Stimulated activated naive CD8-positive, alpha-beta T cell treated with anti-CD3 and anti-CD28 coated beads, Interleukin-15, Interleukin-2, amounts not matched to agents 100 ng/mL and 50 ng/mL, for 24 hours (primary cell): ENCODE results near the gene SNAPIN.
A peak's percentile ranks its signal among the peaks of the same experiment; 100 is the strongest.
"Not testable (repeated sequence)": the region's sequence is repeated elsewhere in the genome, so short reads cannot be mapped to it uniquely, and the experiment has no call there.

Source experiments
- H3K27ac Mint-ChIP-seq: one replicate; pipeline ENCODE4 v1.8.0; 2021; ENCODE audit warnings: mild to moderate bottlenecking, mixed read lengths
- H3K27me3 Mint-ChIP-seq: one replicate; pipeline ENCODE4 v1.8.0; 2021; ENCODE audit warnings: mixed read lengths
- H3K36me3 Mint-ChIP-seq: one replicate; pipeline ENCODE4 v1.8.0; 2021; ENCODE audit warnings: low read depth, mixed read lengths
- H3K4me1 Mint-ChIP-seq: one replicate; pipeline ENCODE4 v1.8.0; 2021; ENCODE audit warnings: low read depth, mixed read lengths
- H3K4me3 Mint-ChIP-seq: one replicate; pipeline ENCODE4 v1.8.0; 2021; ENCODE audit warnings: mild to moderate bottlenecking, mixed read lengths
- H3K9me3 Mint-ChIP-seq: one replicate; pipeline ENCODE4 v1.8.0; 2021; ENCODE audit warnings: mixed read lengths

Gene SNAPIN

DNA sequence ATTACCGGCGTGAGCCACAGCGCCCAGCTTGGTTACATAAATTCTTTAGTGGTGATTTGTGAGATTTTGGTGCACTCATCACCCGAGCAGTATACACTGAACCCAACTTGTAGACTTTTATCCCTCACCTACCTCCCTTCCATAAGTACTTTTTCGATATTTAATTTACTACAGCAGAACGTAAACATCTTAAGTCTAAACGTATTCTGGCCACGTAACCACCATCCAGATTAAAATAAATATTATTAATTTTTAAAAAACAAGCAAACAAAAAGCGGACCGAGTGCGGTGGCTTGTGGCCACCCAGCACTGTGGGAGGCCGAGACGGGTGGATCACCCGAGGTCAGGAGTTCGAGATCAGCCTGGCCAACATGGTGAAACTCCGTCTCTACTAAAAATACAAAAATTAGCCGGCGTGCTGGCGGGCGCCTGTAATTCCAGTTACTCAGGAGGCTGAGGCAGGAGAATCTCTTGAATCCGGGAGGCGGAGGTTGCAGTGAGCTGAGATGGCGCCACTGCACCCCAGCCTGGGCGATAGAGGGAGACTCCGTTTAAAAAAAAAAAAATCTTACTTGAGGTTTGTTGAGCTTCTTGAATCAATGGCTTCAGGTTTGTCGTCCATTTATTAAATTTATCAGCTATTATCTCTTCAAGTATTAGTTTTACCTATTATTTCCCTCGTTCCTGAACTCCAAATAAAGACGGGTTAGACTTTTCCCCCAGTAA lies 13.3 kb downstream of the SNAPIN start:
- H3K4me3 Mint-ChIP-seq, H3K9me3 Mint-ChIP-seq, H3K27me3 Mint-ChIP-seq, H3K36me3 Mint-ChIP-seq, H3K27ac Mint-ChIP-seq: not testable (repeated sequence)
- H3K4me1 Mint-ChIP-seq, result peaks cover 37% of the 10 kb centered on the region

DNA sequence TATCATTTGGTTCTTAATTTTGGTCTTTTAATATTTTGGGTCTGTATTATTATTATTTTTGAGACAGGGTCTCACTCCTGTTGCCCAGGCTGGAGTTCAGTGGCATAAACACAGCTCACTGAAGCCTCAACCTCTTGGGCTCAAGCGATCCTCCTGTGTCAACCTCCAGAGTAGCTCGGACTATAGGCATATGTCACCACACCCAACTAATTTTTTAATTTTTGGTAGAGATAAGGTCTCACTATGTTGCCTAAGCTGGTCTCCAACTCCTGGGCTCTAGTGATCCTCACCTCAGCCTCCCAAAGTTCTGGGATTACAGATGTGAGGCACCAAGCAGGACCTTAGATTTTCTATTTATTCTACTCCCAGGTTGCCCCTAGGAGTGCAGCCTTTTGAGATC lies 15.0 kb downstream of the SNAPIN start:
- Mint-ChIP-seq H3K36me3 (no peaks in the 10 kb centered on the region), H3K27me3 (peaks cover 20% of the 10 kb centered on the region), H3K4me3 (no peak overlapping the region), H3K27ac (no peak overlapping the region), H3K4me1 (peaks cover 33% of the 10 kb centered on the region), H3K9me3 (no peaks in the 10 kb centered on the region)

DNA sequence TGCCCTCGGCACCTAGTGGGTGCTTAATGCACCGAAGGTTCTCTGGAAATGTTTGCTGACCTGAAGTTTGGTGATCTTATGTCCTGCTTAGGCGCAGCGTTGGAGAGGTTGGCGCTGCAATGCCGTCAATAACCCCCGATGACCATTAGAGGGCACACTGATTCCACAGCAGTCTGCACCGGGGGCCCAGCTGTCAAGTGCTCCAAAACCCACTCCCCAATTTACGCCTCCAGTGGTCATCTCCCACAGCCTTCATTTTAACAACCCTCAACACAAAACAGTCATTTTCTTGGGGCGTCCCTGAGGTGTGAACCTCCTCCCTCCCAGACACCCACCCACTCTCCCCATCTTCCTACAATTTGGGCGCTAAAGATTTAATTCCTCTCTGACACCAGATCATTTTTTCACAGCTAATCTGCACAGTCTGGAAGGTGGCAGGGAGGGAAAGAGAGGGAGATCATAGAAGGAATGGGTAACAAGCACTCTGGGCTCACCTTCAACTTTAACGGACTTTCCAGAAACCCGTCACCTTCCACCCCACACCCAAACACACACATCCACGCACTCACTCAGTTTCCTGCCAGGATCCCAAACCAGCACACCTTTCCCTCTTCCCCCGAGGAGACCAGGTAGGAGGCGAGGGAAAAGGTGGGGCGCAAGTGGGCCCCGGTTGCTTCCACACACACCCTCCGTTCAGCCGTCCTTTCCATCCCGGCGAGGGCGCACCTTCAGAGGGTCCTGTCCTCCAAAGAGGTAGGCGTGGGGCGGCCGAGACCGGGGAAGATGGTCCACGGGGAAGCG lies 19.4 kb downstream of the SNAPIN start:
- Mint-ChIP-seq H3K27ac (no peak overlapping the region), H3K4me1 (peaks cover 19% of the 10 kb centered on the region), H3K27me3 (peaks cover 45% of the 10 kb centered on the region), H3K36me3 (no peaks in the 10 kb centered on the region), H3K4me3 (peak overlapping the region; percentile 66), H3K9me3 (no peaks in the 10 kb centered on the region)

DNA sequence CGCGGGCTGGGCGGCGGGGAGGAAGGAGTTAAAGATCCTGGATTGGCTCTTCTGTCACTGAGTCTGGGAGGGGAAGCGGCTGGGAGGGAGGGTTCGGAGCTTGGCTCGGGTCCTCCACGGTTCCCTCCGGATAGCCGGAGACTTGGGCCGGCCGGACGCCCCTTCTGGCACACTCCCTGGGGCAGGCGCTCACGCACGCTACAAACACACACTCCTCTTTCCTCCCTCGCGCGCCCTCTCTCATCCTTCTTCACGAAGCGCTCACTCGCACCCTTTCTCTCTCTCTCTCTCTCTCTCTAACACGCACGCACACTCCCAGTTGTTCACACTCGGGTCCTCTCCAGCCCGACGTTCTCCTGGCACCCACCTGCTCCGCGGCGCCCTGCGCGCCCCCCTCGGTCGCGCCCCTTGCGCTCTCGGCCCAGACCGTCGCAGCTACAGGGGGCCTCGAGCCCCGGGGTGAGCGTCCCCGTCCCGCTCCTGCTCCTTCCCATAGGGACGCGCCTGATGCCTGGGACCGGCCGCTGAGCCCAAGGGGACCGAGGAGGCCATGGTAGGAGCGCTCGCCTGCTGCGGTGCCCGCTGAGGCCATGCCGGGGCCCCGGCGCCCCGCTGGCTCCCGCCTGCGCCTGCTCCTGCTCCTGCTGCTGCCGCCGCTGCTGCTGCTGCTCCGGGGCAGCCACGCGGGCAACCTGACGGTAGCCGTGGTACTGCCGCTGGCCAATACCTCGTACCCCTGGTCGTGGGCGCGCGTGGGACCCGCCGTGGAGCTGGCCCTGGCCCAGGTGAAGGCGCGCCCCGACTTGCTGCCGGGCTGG lies 20.2 kb downstream of the SNAPIN start, which contains the start of gene NPR1:
TSS of gene NPR1 (plus strand) at position 170 of the 818 bp plus-strand sequence. CDS start at position 591, 421 bp downstream.
- Mint-ChIP-seq H3K4me1 (peaks cover 19% of the 10 kb centered on the region), H3K27me3 (peaks cover 49% of the 10 kb centered on the region), H3K36me3 (no peaks in the 10 kb centered on the region), H3K27ac (no peak within 1 kb of the TSS), H3K9me3 (no peaks in the 10 kb centered on the region), H3K4me3 (peak within 1 kb of the TSS; percentile 76)

DNA sequence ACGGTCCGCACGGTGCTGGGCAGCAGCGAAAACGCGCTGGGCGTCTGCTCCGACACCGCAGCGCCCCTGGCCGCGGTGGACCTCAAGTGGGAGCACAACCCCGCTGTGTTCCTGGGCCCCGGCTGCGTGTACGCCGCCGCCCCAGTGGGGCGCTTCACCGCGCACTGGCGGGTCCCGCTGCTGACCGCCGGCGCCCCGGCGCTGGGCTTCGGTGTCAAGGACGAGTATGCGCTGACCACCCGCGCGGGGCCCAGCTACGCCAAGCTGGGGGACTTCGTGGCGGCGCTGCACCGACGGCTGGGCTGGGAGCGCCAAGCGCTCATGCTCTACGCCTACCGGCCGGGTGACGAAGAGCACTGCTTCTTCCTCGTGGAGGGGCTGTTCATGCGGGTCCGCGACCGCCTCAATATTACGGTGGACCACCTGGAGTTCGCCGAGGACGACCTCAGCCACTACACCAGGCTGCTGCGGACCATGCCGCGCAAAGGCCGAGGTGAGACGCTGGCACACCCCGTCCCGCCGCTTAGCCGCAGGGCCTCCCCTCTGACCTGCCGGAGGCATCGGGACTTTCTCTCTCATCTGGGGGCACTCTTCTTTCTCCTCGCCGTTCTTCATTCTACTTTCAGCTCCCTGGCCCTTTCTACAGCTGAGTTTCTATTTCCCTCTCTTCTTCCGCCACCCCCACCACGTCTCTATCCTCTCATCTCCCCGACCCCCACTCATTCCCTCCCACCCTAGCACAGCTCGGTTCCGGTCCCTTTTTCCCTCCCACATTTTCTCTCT lies 21.0 kb downstream of the SNAPIN start:
- H3K4me1 Mint-ChIP-seq, result peaks cover 19% of the 10 kb centered on the region
- peaks cover 53% of the 10 kb centered on the region for H3K27me3 Mint-ChIP-seq
- peak overlapping the region; percentile 50 for H3K4me3 Mint-ChIP-seq
- H3K9me3 Mint-ChIP-seq, result no peaks in the 10 kb centered on the region
- H3K27ac Mint-ChIP-seq, result no peak overlapping the region
- H3K36me3 Mint-ChIP-seq, result no peaks in the 10 kb centered on the region

DNA sequence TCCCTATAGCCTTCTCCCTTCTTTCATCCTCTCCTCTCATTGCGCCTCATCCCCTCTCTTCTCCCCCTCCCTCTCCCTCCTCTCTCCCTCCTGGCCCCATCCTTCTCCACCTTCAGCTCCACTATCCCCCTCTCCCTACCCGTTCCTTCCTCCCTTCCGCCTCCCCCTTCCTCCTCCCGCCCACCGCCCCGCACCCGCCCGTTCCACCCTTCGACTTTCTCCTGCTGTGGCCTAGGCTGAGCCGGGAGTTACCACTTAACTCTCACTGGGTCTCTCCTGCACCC lies 21.6 kb downstream of the SNAPIN start:
- no peaks in the 10 kb centered on the region for H3K9me3 Mint-ChIP-seq
- H3K27ac Mint-ChIP-seq, result no peak overlapping the region
- no peak overlapping the region for H3K4me3 Mint-ChIP-seq
- peaks cover 53% of the 10 kb centered on the region for H3K27me3 Mint-ChIP-seq
- H3K4me1 Mint-ChIP-seq, result peaks cover 19% of the 10 kb centered on the region
- H3K36me3 Mint-ChIP-seq, result no peaks in the 10 kb centered on the region

DNA sequence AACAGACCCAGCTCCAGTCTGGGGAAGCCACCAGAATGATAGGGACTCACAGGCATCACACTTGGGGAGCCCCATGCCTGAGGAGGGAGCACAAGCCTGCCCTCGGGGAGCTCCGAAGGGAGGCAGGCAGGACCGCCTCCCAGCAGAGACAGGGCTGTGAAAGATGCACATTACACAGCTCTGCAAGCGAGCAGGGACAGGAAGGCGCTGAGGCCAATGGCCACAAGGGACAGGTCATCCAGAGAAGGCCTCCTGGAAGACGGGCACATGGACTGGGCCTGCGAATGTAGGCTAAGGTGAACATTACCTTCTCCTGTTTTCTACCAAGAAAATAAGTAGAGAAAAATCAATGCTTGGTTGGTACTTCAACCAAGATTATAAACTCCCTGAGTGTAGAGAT lies 24.2 kb downstream of the SNAPIN start:
- no peaks in the 10 kb centered on the region for H3K36me3 Mint-ChIP-seq
- H3K27ac Mint-ChIP-seq, result no peak overlapping the region
- H3K9me3 Mint-ChIP-seq, result no peaks in the 10 kb centered on the region
- H3K27me3 Mint-ChIP-seq, result peaks cover 41% of the 10 kb centered on the region
- H3K4me1 Mint-ChIP-seq, result peaks cover 16% of the 10 kb centered on the region
- H3K4me3 Mint-ChIP-seq, result no peak overlapping the region

DNA sequence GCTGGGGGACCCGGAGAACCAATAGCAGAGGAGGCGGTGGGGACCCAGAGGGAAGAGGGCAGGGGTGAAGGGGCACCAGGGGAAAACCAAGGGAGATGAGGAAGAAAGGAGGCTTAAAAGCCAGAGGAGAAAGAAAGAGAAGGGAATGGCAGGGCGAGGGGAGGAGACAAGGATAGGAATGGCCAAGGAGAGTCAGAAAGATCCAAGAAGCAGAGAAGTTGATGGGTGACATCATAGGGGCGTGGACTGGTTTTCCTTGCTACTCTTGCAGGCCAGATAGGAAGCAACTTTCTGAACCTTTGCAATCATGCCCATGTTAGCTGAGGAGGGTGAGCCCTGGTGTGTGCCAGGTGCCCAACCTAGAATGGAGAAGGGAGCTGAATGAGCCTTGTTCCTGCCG lies 25.4 kb downstream of the SNAPIN start:
- H3K4me3 Mint-ChIP-seq, result no peak overlapping the region
- H3K27ac Mint-ChIP-seq, result no peak overlapping the region
- H3K36me3 Mint-ChIP-seq, result no peaks in the 10 kb centered on the region
- no peaks in the 10 kb centered on the region for H3K9me3 Mint-ChIP-seq
- H3K4me1 Mint-ChIP-seq, result peaks cover 5% of the 10 kb centered on the region
- H3K27me3 Mint-ChIP-seq, result peaks cover 30% of the 10 kb centered on the region

DNA sequence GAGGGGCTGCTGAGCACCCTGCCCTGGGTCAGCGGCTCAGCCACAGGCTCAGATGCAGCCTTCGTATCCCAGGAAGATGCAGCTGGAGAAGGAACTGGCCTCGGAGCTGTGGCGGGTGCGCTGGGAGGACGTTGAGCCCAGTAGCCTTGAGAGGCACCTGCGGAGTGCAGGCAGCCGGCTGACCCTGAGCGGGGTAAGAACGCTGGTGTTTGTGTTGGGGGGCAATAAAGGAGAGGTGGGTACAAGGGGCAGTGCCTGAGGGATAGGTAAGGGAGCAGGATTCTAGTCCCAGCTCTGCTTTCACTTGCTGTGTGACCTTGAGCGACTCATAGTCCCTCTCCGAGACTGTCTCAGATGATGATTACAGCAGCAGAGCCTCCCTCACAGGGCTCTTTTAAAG lies 26.4 kb downstream of the SNAPIN start:
- Mint-ChIP-seq H3K9me3 (no peaks in the 10 kb centered on the region), H3K36me3 (no peaks in the 10 kb centered on the region), H3K4me3 (no peak overlapping the region), H3K27me3 (peaks cover 26% of the 10 kb centered on the region), H3K4me1 (peaks cover under 1% of the 10 kb centered on the region), H3K27ac (no peak overlapping the region)

DNA sequence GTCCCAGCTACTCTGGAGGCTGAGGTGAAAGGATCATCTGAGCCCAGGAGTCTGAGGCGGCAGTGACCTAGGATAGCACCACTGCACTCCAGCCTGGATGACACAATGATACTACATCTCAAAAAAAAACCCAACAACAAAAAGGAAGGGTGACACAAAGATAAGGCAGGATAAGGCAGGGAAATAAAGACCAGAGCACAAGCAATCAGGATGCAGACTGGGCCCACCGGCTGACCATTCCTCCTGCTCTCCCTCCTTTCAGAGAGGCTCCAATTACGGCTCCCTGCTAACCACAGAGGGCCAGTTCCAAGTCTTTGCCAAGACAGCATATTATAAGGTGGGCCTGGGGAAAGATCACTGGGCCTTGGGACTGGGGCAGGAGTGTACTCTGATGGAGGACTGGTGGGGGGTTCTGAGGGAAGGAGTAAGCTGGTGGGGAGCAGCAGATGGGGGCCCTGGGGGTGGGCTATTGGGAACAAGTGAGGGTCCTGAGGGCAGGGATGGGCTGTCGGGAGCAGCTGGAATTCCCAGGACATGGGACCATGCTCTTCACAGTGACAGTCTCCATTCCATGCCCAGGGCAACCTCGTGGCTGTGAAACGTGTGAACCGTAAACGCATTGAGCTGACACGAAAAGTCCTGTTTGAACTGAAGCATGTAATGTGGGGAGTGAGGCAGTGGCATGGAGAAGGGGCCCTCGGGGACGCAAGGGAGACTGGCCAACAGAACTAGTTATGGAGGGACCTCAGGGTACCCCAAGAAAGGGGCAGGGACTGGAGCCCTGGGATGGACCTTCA lies 27.2 kb downstream of the SNAPIN start:
- no peaks in the 10 kb centered on the region for H3K9me3 Mint-ChIP-seq
- H3K4me3 Mint-ChIP-seq, result no peak overlapping the region
- no peaks in the 10 kb centered on the region for H3K36me3 Mint-ChIP-seq
- H3K27me3 Mint-ChIP-seq, result peaks cover 18% of the 10 kb centered on the region
- no peak overlapping the region for H3K27ac Mint-ChIP-seq
- H3K4me1 Mint-ChIP-seq, result no peaks in the 10 kb centered on the region

DNA sequence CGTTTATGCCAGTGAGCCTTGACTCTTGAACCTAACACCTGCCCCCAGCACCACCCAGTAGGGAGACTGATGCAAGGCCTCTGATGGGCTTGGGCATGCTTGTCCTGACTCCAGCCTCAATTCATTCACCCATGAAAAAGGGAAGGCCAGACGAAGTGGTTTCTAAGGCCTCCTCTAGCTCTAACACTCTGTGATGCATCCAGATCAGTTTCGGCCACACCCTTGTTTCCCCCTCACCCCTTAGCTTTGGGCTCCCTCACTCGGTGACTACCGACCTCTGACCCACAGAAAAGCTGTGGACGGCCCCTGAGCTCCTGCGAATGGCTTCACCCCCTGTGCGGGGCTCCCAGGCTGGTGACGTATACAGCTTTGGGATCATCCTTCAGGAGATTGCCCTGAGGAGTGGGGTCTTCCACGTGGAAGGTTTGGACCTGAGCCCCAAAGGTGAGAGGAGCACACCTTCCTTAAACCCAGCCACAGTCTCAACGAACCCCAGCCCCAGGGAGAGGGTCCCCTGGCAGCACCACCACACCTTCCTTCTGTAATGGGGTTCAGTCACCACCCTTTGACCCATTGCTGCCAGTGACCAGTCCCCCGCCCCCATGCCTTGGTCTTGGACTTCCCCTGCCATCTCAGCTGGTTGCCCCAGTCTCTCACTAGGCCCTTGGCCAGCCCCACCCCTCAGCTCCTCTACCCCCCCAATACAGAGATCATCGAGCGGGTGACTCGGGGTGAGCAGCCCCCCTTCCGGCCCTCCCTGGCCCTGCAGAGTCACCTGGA lies 29.0 kb downstream of the SNAPIN start:
- no peak overlapping the region for H3K27ac Mint-ChIP-seq
- no peaks in the 10 kb centered on the region for H3K36me3 Mint-ChIP-seq
- no peaks in the 10 kb centered on the region for H3K4me1 Mint-ChIP-seq
- H3K4me3 Mint-ChIP-seq, result no peak overlapping the region
- no peaks in the 10 kb centered on the region for H3K9me3 Mint-ChIP-seq
- peaks cover 8% of the 10 kb centered on the region for H3K27me3 Mint-ChIP-seq

DNA sequence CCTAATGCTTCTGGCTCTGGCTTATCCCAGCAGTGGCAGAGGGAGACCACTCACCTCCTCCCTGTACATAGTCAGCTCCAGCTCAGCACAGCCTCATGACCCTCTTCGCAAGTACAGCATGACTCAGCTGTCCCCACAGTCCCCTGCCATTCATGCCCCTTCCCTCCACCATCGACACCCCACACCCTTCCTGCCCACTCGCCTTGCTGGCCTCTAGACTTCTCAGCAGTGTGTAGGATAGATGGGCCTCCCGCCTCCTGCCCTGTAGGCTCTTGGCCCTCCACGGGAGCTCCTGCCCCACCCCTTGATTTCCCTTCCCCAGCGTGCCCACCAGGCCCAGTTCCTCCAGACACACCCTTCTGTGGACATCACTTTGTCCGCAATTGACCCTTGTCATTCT lies 29.8 kb downstream of the SNAPIN start:
- Mint-ChIP-seq H3K36me3 (no peaks in the 10 kb centered on the region), H3K4me3 (no peak overlapping the region), H3K4me1 (no peaks in the 10 kb centered on the region), H3K9me3 (no peaks in the 10 kb centered on the region), H3K27ac (no peak overlapping the region), H3K27me3 (peaks cover 8% of the 10 kb centered on the region)

DNA sequence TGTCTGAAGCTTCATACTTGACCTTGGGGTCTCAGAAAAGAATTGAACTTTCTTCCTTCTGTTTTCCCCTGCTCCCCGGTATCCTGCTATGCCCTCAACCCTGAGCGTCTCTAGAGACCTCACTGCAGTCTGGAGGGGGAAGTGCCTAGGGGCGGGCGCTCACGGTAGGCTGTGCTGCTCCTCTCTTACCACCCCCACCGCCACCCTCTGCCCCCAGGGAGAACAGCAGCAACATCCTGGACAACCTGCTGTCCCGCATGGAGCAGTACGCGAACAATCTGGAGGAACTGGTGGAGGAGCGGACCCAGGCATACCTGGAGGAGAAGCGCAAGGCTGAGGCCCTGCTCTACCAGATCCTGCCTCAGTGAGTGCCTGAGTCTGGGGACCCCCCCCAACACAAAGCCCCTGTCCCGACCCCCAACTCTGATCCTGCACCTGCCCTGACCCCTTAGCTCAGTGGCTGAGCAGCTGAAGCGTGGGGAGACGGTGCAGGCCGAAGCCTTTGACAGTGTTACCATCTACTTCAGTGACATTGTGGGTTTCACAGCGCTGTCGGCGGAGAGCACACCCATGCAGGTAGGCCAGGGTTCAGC lies 30.3 kb downstream of the SNAPIN start:
- Mint-ChIP-seq H3K4me3 (no peak overlapping the region), H3K4me1 (no peaks in the 10 kb centered on the region), H3K27ac (no peak overlapping the region), H3K36me3 (no peaks in the 10 kb centered on the region), H3K27me3 (peaks cover 3% of the 10 kb centered on the region), H3K9me3 (no peaks in the 10 kb centered on the region)
